H1 (cell line): ENCODE results near the gene LGALS12. TPM values are rescaled to one million over a fixed set of nuclear protein-coding genes. Genes with fewer than 3 reads are reported as not detected.

Experiments used
- CTCF ChIA-PET: fragments of 300-600 bp; sonication (Branson Sonifier 250); formaldehyde crosslinking; loops from one replicate; lab custom pipeline; 2021; ENCODE audit not compliant: partially characterized antibody; lab: Charles Lee
- POLR2A ChIA-PET: fragments of 300-600 bp; sonication (Branson Sonifier 250); formaldehyde crosslinking; loops from one replicate; lab custom pipeline; 2021; ENCODE audit warnings: inconsistent platforms; ENCODE audit not compliant: partially characterized antibody; lab: Charles Lee
- DNase-seq, 2 experiments: peaks; one replicate each; pipeline versions ENCODE4 v3.0.0 to v3.0.0-alpha.2; 2010 to 2022; ENCODE audit warnings: low spot score in 2 of 2, low read depth in 1 of 2, mixed read lengths in 1 of 2
- FAIRE-seq: peaks from 2 replicates; lab custom pipeline; 2011; peaks lifted over from hg19 to GRCh38; lab: Jason Lieb, UNC
- H2AFZ ChIP-seq: 2 replicates; pipeline ENCODE4 v1.8.1; 2012; ENCODE audit warnings: low read length, inconsistent platforms
- H2AK5ac ChIP-seq: 2 replicates; pipeline ENCODE4 v1.6.1; 2013; ENCODE audit warnings: low read depth, low read length
- H2BK120ac ChIP-seq: replicated peaks from 2 replicates; pipeline ENCODE3; 2013; ENCODE audit warnings: low read depth, low read length, inconsistent platforms
- H2BK12ac ChIP-seq: 2 replicates; pipeline ENCODE4 v1.6.1; 2013; ENCODE audit warnings: low read depth, low read length
- H2BK15ac ChIP-seq: 2 replicates; pipeline ENCODE4 v1.6.1; 2013; ENCODE audit warnings: low read length
- H2BK20ac ChIP-seq: 2 replicates; pipeline ENCODE4 v1.6.1; 2013; ENCODE audit warnings: low read length
- H2BK5ac ChIP-seq: 2 replicates; pipeline ENCODE4 v1.6.1; 2013; ENCODE audit warnings: low read depth, low read length
- H3K14ac ChIP-seq: 2 replicates; pipeline ENCODE4 v1.6.1; 2013; ENCODE audit warnings: inconsistent platforms; ENCODE audit not compliant: insufficient read length
- H3K18ac ChIP-seq: 2 replicates; pipeline ENCODE4 v1.6.1; 2013; ENCODE audit warnings: low read length; ENCODE audit errors: extremely low read depth
- H3K23ac ChIP-seq: 2 replicates; pipeline ENCODE4 v1.6.1; 2013; ENCODE audit warnings: inconsistent platforms; ENCODE audit not compliant: insufficient read length
- H3K23me2 ChIP-seq: 2 replicates; pipeline ENCODE4 v1.6.1; 2013; ENCODE audit warnings: low read depth, low read length
- H3K27ac ChIP-seq: 2 replicates; pipeline ENCODE4 v1.6.1; 2011; ENCODE audit warnings: low read depth, low read length, inconsistent platforms
- H3K27me3 ChIP-seq, 4 experiments: replicated peaks in 1 of 4; 1 replicate in 1 of 4; 2 replicates in 3 of 4; pipeline versions ENCODE4 v1.6.1 to v1.8.1; 2011 to 2013; ENCODE audit warnings: low read length in 3 of 4, mild to moderate bottlenecking in 3 of 4, inconsistent platforms in 2 of 4, mixed read lengths in 2 of 4, moderate library complexity in 1 of 4; ENCODE audit not compliant: control insufficient read depth in 3 of 4, insufficient read depth in 3 of 4; ENCODE audit errors: extremely low read depth in 1 of 4
- H3K36me3 ChIP-seq, 4 experiments: 2 replicates each; pipeline versions ENCODE4 v1.6.1 to v1.8.1; 2011 to 2013; ENCODE audit warnings: mild to moderate bottlenecking in 4 of 4, low read length in 3 of 4, moderate library complexity in 2 of 4, control low read depth in 1 of 4, inconsistent platforms in 1 of 4; ENCODE audit not compliant: insufficient read depth in 4 of 4, control insufficient read depth in 2 of 4
- H3K4ac ChIP-seq: replicated peaks from 2 replicates; pipeline ENCODE3; 2013; ENCODE audit warnings: low read length, low read depth, mixed read lengths, inconsistent platforms; ENCODE audit not compliant: insufficient read length
- H3K4me1 ChIP-seq, 4 experiments: replicated peaks in 1 of 4; 1 replicate in 1 of 4; 2 replicates in 3 of 4; pipeline versions ENCODE4 v1.6.1 to v1.8.1; 2011 to 2013; ENCODE audit warnings: low read length in 3 of 4, inconsistent platforms in 2 of 4, mixed read lengths in 1 of 4; ENCODE audit not compliant: insufficient read depth in 4 of 4, control insufficient read depth in 3 of 4
- H3K4me2 ChIP-seq, 2 experiments: 2 replicates each; pipeline versions ENCODE4 v1.6.1 to v1.8.1; 2011 to 2013; ENCODE audit warnings: low read depth in 2 of 2, low read length in 2 of 2, control low read depth in 1 of 2, inconsistent platforms in 1 of 2, mild to moderate bottlenecking in 1 of 2; ENCODE audit not compliant: insufficient read depth in 1 of 2
- H3K4me3 ChIP-seq, 4 experiments: fragments of 200-600, 300-600 bp in 1 of 4; sonication (generic), shearing (Covaris generic), sonication (Bioruptor Twin) in 1 of 4; 2 replicates each; pipeline versions ENCODE4 v1.5.1 to v1.8.1; 2011 to 2016; ENCODE audit warnings: low read length in 4 of 4, low read depth in 3 of 4, control low read depth in 2 of 4, inconsistent platforms in 2 of 4, mild to moderate bottlenecking in 2 of 4, mixed read lengths in 1 of 4, moderate library complexity in 1 of 4; ENCODE audit not compliant: insufficient read depth in 2 of 4; ENCODE audit errors: extremely low read depth in 1 of 4
- H3K56ac ChIP-seq: replicated peaks from 2 replicates; pipeline ENCODE3; 2013; ENCODE audit warnings: low read depth, mild to moderate bottlenecking, mixed read lengths, low read length, inconsistent platforms; ENCODE audit not compliant: insufficient read length
- H3K79me1 ChIP-seq: 2 replicates; pipeline ENCODE4 v1.6.1; 2013; ENCODE audit warnings: low read depth, low read length, control low read depth
- H3K79me2 ChIP-seq, 2 experiments: 2 replicates each; pipeline versions ENCODE4 v1.6.1 to v1.8.1; 2012 to 2013; ENCODE audit warnings: low read length in 2 of 2, mild to moderate bottlenecking in 2 of 2, inconsistent platforms in 1 of 2; ENCODE audit not compliant: insufficient read depth in 2 of 2, control insufficient read depth in 1 of 2
- H3K9ac ChIP-seq, 4 experiments: replicated peaks in 1 of 4; 1 replicate in 1 of 4; 2 replicates in 3 of 4; pipeline versions ENCODE4 v1.6.1 to v1.8.1; 2011 to 2013; ENCODE audit warnings: low read depth in 3 of 4, low read length in 3 of 4, control low read depth in 2 of 4, mild to moderate bottlenecking in 2 of 4, moderate library complexity in 2 of 4, inconsistent platforms in 1 of 4; ENCODE audit errors: extremely low read depth in 1 of 4
- H3K9me3 ChIP-seq, 2 experiments: 2 replicates each; pipeline versions ENCODE4 v1.6.1 to v1.8.1; 2012 to 2013; ENCODE audit warnings: mild to moderate bottlenecking in 2 of 2, moderate library complexity in 2 of 2, control low read depth in 1 of 2, inconsistent platforms in 1 of 2, low read depth in 1 of 2, low read length in 1 of 2, mixed read lengths in 1 of 2; ENCODE audit not compliant: insufficient read depth in 2 of 2
- H4K20me1 ChIP-seq, 2 experiments: replicated peaks in 1 of 2; 2 replicates each; pipeline versions ENCODE3 to v1.8.1; 2011 to 2013; ENCODE audit warnings: inconsistent platforms in 2 of 2, low read length in 2 of 2, mild to moderate bottlenecking in 1 of 2; ENCODE audit not compliant: insufficient read depth in 2 of 2, control insufficient read depth in 1 of 2
- H4K5ac ChIP-seq: 2 replicates; pipeline ENCODE4 v1.6.1; 2013; ENCODE audit warnings: low read length, low read depth, mixed read lengths, inconsistent platforms; ENCODE audit not compliant: insufficient read length
- H4K8ac ChIP-seq: 2 replicates; pipeline ENCODE4 v1.8.0; 2013; ENCODE audit warnings: mild to moderate bottlenecking, moderate library complexity, low read length, inconsistent platforms; ENCODE audit not compliant: insufficient read depth; ENCODE audit errors: extremely low read depth
- H4K91ac ChIP-seq: replicated peaks from 2 replicates; pipeline ENCODE3; 2013; ENCODE audit warnings: low read length, mixed read lengths, inconsistent platforms; ENCODE audit not compliant: insufficient read length
- KDM5A ChIP-seq: fragments of 200-600 bp; IDR thresholded peaks from 2 replicates; pipeline ENCODE4 v1.7.1; 2012; ENCODE audit warnings: mild to moderate bottlenecking, low read length, inconsistent platforms, mixed read lengths
- PHF8 ChIP-seq: fragments of 200-600 bp; sonication (generic); conservative IDR thresholded peaks from 2 replicates; pipeline ENCODE4 v1.7.1; 2012; ENCODE audit warnings: low read depth, mild to moderate bottlenecking, inconsistent platforms, low read length, moderate library complexity
- POLR2AphosphoS5 ChIP-seq: IDR thresholded peaks from 2 replicates; pipeline ENCODE4 v1.6.1; 2011; ENCODE audit warnings: low read depth, low read length
- RNF2 ChIP-seq: fragments of 200-900, 300-1000 bp; sonication (generic); IDR thresholded peaks from 2 replicates; pipeline ENCODE4 v1.7.1; 2016; ENCODE audit warnings: borderline replicate concordance, low read depth, mild to moderate bottlenecking, antibody characterized with exemption, low read length; ENCODE audit not compliant: poor library complexity, severe bottlenecking; ENCODE audit errors: missing control alignments
- SIRT6 ChIP-seq: IDR thresholded peaks from one replicate; pipeline ENCODE4 v1.7.1; 2012; ENCODE audit warnings: low read length, inconsistent platforms
- TEAD4 ChIP-seq: IDR thresholded peaks from 2 replicates; pipeline ENCODE4 v1.6.1; 2012; ENCODE audit warnings: low read depth, low read length, inconsistent platforms, mixed read lengths
- WGBS, 2 experiments: shearing (Covaris generic) in 1 of 2; methylation state at CpG; one replicate each; pipeline versions ENCODE4 v1.1.6 to v1.1.7; 2013 to 2015; ENCODE audit warnings: low lambda C conversion rate in 2 of 2, mixed read lengths in 2 of 2, inconsistent platforms in 1 of 2, low coverage in 1 of 2, missing lambda C conversion rate in 1 of 2; ENCODE audit not compliant: insufficient replicate concordance in 2 of 2, insufficient coverage in 1 of 2, insufficient read length in 1 of 2; ENCODE audit errors: extremely low coverage in 1 of 2, missing lambda C conversion rate in 1 of 2; 5-methylcytosine and 5-hydroxymethylcytosine counted together
- polyA plus RNA-seq, 7 experiments: library from polyadenylated mRNA; depleted of rRNA in 3 of 7; stranded (reverse) in 5 of 7; unstranded in 2 of 7; fragments of >200 nt in 5 of 7; fragments of 200-250 nt in 2 of 7; gene quantifications; 1 replicate in 5 of 7; 2 replicates in 1 of 7; 4 replicates in 1 of 7; pipeline versions ENCODE4 v1.2.1 to v1.2.3, GENCODE V29; 2011 to 2013; ENCODE audit warnings: missing spikeins in 2 of 7, mixed read lengths in 2 of 7
- total RNA-seq: library from RNA; stranded (reverse); fragmentation: NEBNext Ultra II Directional; extraction: Animal tissue kit (Norgen Biotek cat#: 25700); gene quantifications from 2 replicates; pipeline ENCODE4 v1.2.1, GENCODE V29; 2021
- TF ChIP-seq, protein P1 (sequence below): IDR thresholded peaks from 2 replicates; pipeline ENCODE4 v1.6.1; 2012; ENCODE audit warnings: inconsistent platforms
- TF ChIP-seq, protein P2 (sequence below), 3 experiments: IDR thresholded peaks; 1 replicate in 2 of 3; 2 replicates in 1 of 3; pipeline versions ENCODE4 v1.5.1 to v1.6.1; 2011; ENCODE audit warnings: low read length in 3 of 3, mild to moderate bottlenecking in 3 of 3, inconsistent platforms in 2 of 3, low read depth in 1 of 3, moderate library complexity in 1 of 3; ENCODE audit not compliant: insufficient read depth in 1 of 3; ENCODE audit errors: control extremely low read depth in 1 of 3

The LGALS12 gene
- total and polyA plus RNA-seq, 2 of the 8 experiments (the other 6 are each of a cell fraction or from before 2014, with no cell fraction given) = 1.6 to 2.9 TPM

- Histone ChIP-seq H3K23ac (no peak overlapping the region), H3K27ac (0 out of 2 replicates have a peak overlapping the region, but pooled peaks have one; percentile 1), H4K8ac (peak overlapping the region; percentile 22; the same call in 1 of the 2 replicates), H3K79me1 (no peaks in the 10 kb centered on the region), H3K36me3 (peaks cover 0 to 8% (median 3%) of the 10 kb centered on the region in 4 experiments; a peak in 3 of 8 replicates), H2BK5ac (peak overlapping the region; percentile 29; the same call in 1 of the 2 replicates), H3K27me3 (no peaks in the 10 kb centered on the region; a peak in 1 of 7 replicates), H2BK20ac (peak overlapping the region; percentile 87; the same call in 1 of the 2 replicates), H2BK12ac (peak overlapping the region; percentile 98), H2BK120ac (peak overlapping the region; percentile 58), H2AK5ac (no peak overlapping the region), H3K4ac (no peak overlapping the region), H2BK15ac (no peak overlapping the region), H3K9me3 (peaks cover 7 to 19% of the 10 kb centered on the region in 2 experiments; a peak in 3 of 4 replicates), H3K4me2 (peak overlapping the region; percentile 62 to 74), H4K5ac (no peak overlapping the region), H3K4me1 (peaks cover 6 to 10% (median 9%) of the 10 kb centered on the region in 4 experiments; a peak in 5 of 7 replicates), H3K4me3 (peak overlapping the region; percentile 53 to 69 (median 61); a peak in 5 of 8 replicates), H4K20me1 (no peaks in the 10 kb centered on the region), H3K56ac (peak overlapping the region; percentile 12), H3K14ac (no peak overlapping the region), H4K91ac (peak overlapping the region; percentile 8), H3K23me2 (peaks cover 7% of the 10 kb centered on the region; the same call in 1 of the 2 replicates), H3K18ac (peak overlapping the region; percentile 82; the same call in 1 of the 2 replicates), H3K9ac (peak overlapping the region in 1 of 4 experiments; percentile 23; a peak in 3 of 7 replicates), H2AFZ (no peak overlapping the region), H3K79me2 (no peaks in the 10 kb centered on the region)
- 40% methylated on average over 3 of the region's 3 CpGs; no CpG with 5 or more reads in 1 of the 2 experiments for WGBS, 2 experiments
- FAIRE-seq (peak; percentile 68), DNase-seq (no peak)
- ChIA-PET CTCF (interaction anchor here (0.7 to 5.4 kb wide), 19 partner anchors 10 to 609 kb away, joined by 3 to 63 read pairs (median 3); partner anchors contain the start of genes LGALS12, RTN3 and SLC3A2), POLR2A (interaction anchor here (0.9 to 2.8 kb wide), 9 partner anchors 10 to 271 kb away, joined by 3 to 11 read pairs (median 4); no protein-coding TSS in a partner anchor)
- TF ChIP-seq TEAD4 = 0 out of 2 replicates have a peak, but pooled peaks have one; percentile 8
- no peak for TF ChIP-seq KDM5A
- TF ChIP-seq PHF8 = no peak
- no peak for TF ChIP-seq SIRT6
- no peak for TF ChIP-seq POLR2AphosphoS5
- TF ChIP-seq, protein P1, sequence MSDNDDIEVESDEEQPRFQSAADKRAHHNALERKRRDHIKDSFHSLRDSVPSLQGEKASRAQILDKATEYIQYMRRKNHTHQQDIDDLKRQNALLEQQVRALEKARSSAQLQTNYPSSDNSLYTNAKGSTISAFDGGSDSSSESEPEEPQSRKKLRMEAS = peak; percentile 72; the same call in 1 of the 2 replicates
- TF ChIP-seq RNF2 = no peak
- TF ChIP-seq, protein P2, sequence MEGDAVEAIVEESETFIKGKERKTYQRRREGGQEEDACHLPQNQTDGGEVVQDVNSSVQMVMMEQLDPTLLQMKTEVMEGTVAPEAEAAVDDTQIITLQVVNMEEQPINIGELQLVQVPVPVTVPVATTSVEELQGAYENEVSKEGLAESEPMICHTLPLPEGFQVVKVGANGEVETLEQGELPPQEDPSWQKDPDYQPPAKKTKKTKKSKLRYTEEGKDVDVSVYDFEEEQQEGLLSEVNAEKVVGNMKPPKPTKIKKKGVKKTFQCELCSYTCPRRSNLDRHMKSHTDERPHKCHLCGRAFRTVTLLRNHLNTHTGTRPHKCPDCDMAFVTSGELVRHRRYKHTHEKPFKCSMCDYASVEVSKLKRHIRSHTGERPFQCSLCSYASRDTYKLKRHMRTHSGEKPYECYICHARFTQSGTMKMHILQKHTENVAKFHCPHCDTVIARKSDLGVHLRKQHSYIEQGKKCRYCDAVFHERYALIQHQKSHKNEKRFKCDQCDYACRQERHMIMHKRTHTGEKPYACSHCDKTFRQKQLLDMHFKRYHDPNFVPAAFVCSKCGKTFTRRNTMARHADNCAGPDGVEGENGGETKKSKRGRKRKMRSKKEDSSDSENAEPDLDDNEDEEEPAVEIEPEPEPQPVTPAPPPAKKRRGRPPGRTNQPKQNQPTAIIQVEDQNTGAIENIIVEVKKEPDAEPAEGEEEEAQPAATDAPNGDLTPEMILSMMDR (IDR thresholded peaks at IDR 0.05; ENCODE audit: control extremely low read depth in 1 of 3, insufficient read depth in 1 of 3, low read depth in 1 of 3, low read length in 3 of 3) = peak in 2 of 3 experiments; percentile 50 to 58; a peak in 3 of 4 replicates
These were observed 16.0 kb upstream of the LGALS12 start for GRCh38 chr11:63489879-63490278.
